Osteocyte (in vitro differentiated cells): ENCODE data around the gene SLC25A5. TPM values are rescaled to one million over a fixed set of nuclear protein-coding genes. Genes with fewer than 3 reads are reported as not detected.

ENCODE experiments used
- DNase-seq: peaks from one replicate; pipeline ENCODE4 v3.0.0; 2021; ENCODE audit warnings: mixed read lengths; ENCODE audit not compliant: unreplicated experiment; ENCODE audit errors: extremely low spot score
- H3K27ac Mint-ChIP-seq: one replicate; pipeline ENCODE4 v1.8.0; 2021; ENCODE audit warnings: mild to moderate bottlenecking, mixed read lengths; ENCODE audit not compliant: unreplicated experiment
- H3K27me3 Mint-ChIP-seq: one replicate; pipeline ENCODE4 v1.8.0; 2021; ENCODE audit warnings: mixed read lengths; ENCODE audit not compliant: unreplicated experiment
- H3K36me3 Mint-ChIP-seq: one replicate; pipeline ENCODE4 v1.8.0; 2021; ENCODE audit warnings: mixed read lengths; ENCODE audit not compliant: unreplicated experiment
- H3K4me1 Mint-ChIP-seq: one replicate; pipeline ENCODE4 v1.8.0; 2021; ENCODE audit warnings: mixed read lengths; ENCODE audit not compliant: unreplicated experiment
- H3K4me3 Mint-ChIP-seq: one replicate; pipeline ENCODE4 v1.8.0; 2021; ENCODE audit warnings: mild to moderate bottlenecking, moderate library complexity, mixed read lengths; ENCODE audit not compliant: unreplicated experiment
- H3K9me3 Mint-ChIP-seq: one replicate; pipeline ENCODE4 v1.8.0; 2021; ENCODE audit warnings: mixed read lengths; ENCODE audit not compliant: unreplicated experiment
- CTCF ChIP-seq: fragments of 200-600 bp; sonication (generic); IDR thresholded peaks from 2 replicates; pipeline ENCODE4 v1.5.0; 2021; ENCODE audit warnings: antibody characterized with exemption, mild to moderate bottlenecking, moderate library complexity
- total RNA-seq: library from RNA; stranded (reverse); gene quantifications from 2 replicates; pipeline ENCODE4 v1.2.1, GENCODE V29; 2021

The SLC25A5 gene
- total RNA-seq, 1 donor from 2014 or later: 245 TPM

GRCh38 chrX:119442286-119442685 is 26.0 kb upstream of the SLC25A5 start:
- TF ChIP-seq CTCF: no peak
- no peak for DNase-seq
- no peaks in the 10 kb centered on the region for H3K4me1 Mint-ChIP-seq
- H3K27ac Mint-ChIP-seq: no peak overlapping the region
- H3K27me3 Mint-ChIP-seq: no peaks in the 10 kb centered on the region
- H3K36me3 Mint-ChIP-seq: peaks cover 3% of the 10 kb centered on the region
- H3K4me3 Mint-ChIP-seq: no peak overlapping the region
- H3K9me3 Mint-ChIP-seq: no peaks in the 10 kb centered on the region

GRCh38 chrX:119453202-119453601 is 15.0 kb upstream of the SLC25A5 start:
- no peak overlapping the region for H3K4me3 Mint-ChIP-seq
- H3K27ac Mint-ChIP-seq: no peak overlapping the region
- H3K27me3 Mint-ChIP-seq: no peaks in the 10 kb centered on the region
- H3K4me1 Mint-ChIP-seq: no peaks in the 10 kb centered on the region
- H3K9me3 Mint-ChIP-seq: peaks cover 5% of the 10 kb centered on the region
- no peak for TF ChIP-seq CTCF
- peaks cover 5% of the 10 kb centered on the region for H3K36me3 Mint-ChIP-seq
- DNase-seq: no peak

- no peaks in the 10 kb centered on the region for H3K27me3 Mint-ChIP-seq
- no peak overlapping the region for H3K4me3 Mint-ChIP-seq
- H3K9me3 Mint-ChIP-seq: no peaks in the 10 kb centered on the region
- H3K36me3 Mint-ChIP-seq: peaks cover 5% of the 10 kb centered on the region
- H3K4me1 Mint-ChIP-seq: no peaks in the 10 kb centered on the region
- no peak overlapping the region for H3K27ac Mint-ChIP-seq
- DNase-seq: peak; percentile 0
- no peak for TF ChIP-seq CTCF
These were observed 13.0 kb upstream of the SLC25A5 start for GRCh38 chrX:119455264-119455663.

- TF ChIP-seq CTCF: no peak
- no peak for DNase-seq
- Mint-ChIP-seq H3K27ac (no peak overlapping the region), H3K4me3 (no peak overlapping the region), H3K9me3 (no peaks in the 10 kb centered on the region), H3K4me1 (no peaks in the 10 kb centered on the region), H3K27me3 (no peaks in the 10 kb centered on the region), H3K36me3 (no peaks in the 10 kb centered on the region)
These were observed 9.1 kb upstream of the SLC25A5 start for GRCh38 chrX:119459181-119459580.

GRCh38 chrX:119465555-119465954 is 2.7 kb upstream of the SLC25A5 start:
- no peak for DNase-seq
- H3K4me3 Mint-ChIP-seq: no peak overlapping the region
- H3K27ac Mint-ChIP-seq: no peak overlapping the region
- TF ChIP-seq CTCF: no peak
- no peaks in the 10 kb centered on the region for H3K36me3 Mint-ChIP-seq
- H3K9me3 Mint-ChIP-seq: no peaks in the 10 kb centered on the region
- H3K27me3 Mint-ChIP-seq: no peaks in the 10 kb centered on the region
- H3K4me1 Mint-ChIP-seq: peaks cover 8% of the 10 kb centered on the region
